ENCODE measurements around the gene SMCO2.

Gene SMCO2

GRCh38 chr12:27455589-27455988, 9.1 kb downstream of the SMCO2 start:
- DNase-seq = no peak

DNA sequence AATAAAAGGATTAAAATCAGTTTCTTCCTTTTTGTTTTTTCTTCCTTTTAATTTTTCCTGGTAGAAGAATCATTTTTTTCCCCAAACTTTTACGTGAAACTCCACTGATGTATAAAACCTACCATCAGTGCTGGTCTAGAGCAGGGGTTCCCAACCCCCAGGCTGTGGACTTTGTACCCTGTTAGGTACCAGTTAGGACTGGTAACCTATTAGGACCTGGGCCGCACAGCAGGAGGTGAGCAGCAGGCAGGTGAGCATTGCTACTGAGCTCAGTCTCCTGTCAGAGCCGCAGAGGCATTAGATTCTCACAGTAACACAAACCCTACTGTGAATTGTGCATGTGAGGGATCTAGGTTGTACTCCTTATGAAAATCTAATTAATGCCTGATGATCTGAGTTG, 10.1 kb downstream of the SMCO2 start:
- DNase-seq = no peak

DNA sequence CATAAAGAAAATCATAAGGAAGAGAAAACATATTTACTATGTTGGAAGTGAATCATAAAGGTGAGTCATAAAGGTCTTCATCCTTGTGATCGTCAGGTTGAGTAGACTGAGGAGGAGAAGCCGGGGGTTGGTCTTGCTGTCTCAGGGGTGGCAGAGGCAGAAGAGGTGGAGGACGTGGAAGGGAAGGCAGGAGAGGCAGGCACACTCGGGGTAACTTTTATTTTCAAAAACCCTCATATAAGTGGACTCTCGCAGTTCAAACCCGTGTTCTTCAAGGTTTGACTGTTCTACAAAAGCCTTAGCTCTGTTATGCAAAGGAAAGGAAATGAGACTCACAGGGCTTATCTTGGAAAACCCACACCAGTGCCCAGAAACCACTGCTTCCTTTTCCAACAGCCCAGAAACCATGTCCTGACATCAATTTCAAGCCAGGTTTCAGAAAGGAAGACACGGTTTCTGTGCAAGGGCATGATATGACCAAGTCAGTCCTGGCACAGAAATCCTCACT, 14.0 kb downstream of the SMCO2 start:
- DNase-seq = no peak

DNA sequence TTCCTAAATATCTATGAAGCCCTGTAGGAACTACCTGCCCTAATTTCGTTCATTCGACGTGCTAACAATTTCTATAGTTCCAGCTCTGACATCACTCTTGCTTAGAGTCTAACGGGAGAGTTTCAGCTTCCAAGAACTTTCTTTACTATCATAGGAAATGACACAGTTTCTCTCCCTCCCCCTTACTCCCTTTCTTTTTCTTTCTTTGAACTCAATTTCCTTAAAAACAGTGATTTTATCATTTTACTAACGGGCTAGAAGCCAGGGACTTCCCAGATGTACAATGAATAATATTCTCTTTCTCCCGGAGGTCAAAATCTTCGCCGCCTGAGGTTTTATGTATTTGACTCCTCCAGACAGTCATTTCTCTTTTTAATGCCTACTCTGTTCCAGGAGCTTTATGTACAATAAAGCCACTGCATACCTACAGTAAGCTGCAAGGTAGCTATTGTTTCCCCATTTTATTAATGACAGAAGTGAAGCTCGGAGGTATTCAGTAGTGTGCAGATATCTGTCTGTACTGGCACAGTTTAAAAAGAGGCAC, 15.7 kb downstream of the SMCO2 start:
- DNase-seq = peak; percentile 18

- no peak for DNase-seq
Measured at GRCh38 chr12:27462851-27463250, 16.3 kb downstream of the SMCO2 start.

DNA sequence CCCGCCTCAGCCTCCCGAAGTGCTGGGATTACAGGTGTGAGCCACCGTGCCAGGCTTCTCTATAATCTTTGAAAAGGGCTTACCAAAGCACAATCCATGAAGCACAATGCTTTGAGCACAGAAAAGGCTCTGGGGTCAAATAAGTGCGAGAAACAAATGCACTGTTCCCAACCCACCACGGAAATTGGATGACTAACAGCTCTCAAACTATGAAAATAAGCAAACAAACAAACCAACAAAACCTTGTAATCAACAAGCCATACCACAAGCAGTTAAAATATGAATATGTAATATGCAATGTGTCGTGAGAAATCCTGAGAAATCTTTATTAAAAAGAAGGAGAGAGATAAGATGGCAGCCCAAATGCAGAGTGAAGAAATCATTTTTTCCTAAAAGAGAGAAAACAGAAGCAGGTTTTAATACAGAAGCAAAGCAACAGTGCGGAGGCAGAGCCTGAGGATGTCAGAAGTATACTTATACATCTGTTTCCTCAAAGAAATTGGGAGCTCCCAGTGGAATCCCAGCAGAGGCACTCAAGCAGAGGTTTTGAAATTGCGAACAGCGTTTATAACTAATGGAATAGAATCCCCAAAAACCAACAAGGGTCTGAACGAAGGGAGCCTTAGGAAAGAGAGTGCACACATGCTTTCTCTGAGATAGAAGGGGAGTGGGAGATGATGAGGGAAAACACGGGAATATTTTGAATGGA, 17.1 kb downstream of the SMCO2 start:
- DNase-seq = no peak

GRCh38 chr12:27464220-27464554, 17.7 kb downstream of the SMCO2 start:
- DNase-seq = no peak

DNA sequence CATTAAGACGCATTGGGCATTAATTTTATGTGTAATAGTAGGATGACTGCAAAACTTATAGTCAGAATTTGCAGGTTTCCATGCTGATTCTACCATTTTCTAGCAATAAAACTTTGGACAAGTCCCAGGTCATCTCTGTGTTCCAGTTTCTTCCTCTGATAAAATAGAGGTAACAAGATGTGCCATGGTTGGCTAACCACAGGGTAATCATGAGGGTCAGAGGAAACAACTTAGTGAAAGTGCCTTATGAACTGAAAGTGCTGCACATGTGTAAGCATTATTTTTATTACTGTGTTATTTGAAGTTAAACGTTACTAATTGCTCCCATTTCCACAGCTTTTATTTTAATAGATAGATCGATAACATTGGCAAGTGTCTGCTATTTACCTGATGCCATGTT, 21.1 kb downstream of the SMCO2 start:
- DNase-seq = no peak

DNA sequence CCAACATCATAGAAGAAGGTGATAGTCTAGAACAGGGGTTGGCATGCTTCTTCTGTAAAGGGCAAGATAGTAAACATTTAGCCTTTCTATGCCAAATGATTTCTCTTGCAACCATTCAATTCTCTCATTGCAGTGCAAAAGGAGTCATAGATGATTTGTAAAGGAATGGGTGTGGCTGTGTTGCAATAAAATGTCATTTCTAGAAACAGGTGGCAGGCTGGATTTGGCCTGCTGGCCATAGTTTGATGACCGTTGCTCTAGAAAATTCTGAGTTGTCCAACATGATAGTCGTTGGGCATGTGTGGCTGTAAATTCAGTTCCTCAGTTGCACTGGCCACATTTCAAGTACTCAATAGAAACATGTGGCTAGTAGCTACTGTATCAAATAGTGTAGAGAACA, 21.7 kb downstream of the SMCO2 start:
- no peak for DNase-seq

GRCh38 chr12:27469176-27469736, 22.7 kb downstream of the SMCO2 start:
- no peak for DNase-seq

GRCh38 chr12:27472604-27473003, 26.1 kb downstream of the SMCO2 start:
- no peak for DNase-seq

- DNase-seq = peak; percentile 65
Measured at GRCh38 chr12:27474344-27474743, 27.8 kb downstream of the SMCO2 start.

- DNase-seq = no peak
Measured at GRCh38 chr12:27477049-27477448, 30.5 kb downstream of the SMCO2 start.

- DNase-seq = no peak
Measured at GRCh38 chr12:27478949-27479348, 32.4 kb downstream of the SMCO2 start.

DNA sequence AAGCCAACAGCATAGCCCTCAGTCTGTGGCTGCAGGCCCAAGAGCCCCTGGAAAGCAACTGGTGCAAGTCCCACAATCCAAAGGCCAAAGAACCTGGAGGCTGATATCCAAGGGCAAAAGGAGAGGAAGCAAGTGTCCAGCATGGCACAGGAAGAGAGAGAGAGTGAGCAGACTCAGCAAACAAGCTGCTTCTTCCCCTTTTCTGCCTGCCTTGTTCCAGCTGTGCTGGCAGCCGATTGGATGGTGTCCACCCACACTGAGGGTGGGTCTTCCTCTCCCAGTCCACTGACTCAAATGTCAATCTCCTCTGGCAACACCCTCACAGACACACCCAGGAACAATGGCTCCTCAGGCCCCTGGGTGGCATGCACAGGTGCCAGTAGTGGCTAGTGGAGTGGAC, 33.5 kb downstream of the SMCO2 start:
- no peak for DNase-seq

- DNase-seq = no peak
Measured at GRCh38 chr12:27486961-27487360, 40.4 kb downstream of the SMCO2 start.

- peak; percentile 11 for DNase-seq
Measured at GRCh38 chr12:27488479-27488878, 41.9 kb downstream of the SMCO2 start.

DNA sequence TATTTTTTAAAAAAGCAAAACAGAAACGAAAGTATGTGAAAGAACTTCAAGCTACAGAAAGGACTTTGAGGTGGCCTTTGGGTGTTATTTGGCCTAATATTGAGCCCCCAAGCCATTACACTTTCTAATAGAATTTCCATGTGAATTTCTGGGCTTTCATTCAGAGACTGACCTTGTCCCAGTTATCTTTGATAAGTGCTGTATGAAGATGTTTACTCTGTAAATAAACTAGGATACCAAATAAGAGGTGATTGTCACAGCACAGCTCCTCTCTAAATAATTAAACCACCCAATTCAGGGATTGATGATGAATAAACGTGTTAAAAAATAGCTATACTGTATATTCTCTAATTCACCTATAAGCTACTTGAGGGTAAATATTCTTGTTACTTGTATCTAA, 44.7 kb downstream of the SMCO2 start:
- DNase-seq = no peak

DNA sequence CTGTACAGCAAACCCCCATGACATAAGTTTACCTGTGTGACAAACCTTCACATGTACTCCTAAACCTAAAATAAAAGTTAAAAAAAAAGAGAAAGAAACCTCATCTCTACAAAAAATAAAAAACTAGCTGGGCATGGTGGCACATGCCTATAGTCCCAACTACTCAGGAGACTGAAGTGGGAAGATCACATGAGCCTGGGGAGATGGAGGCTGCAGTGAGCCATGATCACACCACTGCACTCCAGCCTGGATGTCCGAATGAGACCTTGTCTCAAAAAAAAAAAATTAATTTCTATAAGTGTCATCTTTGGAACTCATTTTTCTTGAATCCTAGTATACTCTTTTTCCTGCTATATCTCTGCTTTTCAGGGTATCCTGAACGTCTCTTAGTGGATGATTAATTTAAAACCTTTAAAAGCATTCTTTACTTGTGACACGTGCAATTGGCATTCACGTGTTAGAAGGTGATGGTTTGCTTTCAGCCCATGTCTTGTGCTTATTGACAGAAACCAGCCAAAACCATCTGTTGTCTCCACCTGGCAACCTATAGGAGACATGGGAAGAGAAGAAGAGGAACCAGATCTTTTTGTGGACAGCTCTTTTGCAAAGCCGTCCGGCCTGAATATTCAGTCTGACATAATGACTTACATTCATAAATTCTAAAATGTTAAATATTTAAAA, 46.9 kb downstream of the SMCO2 start:
- no peak for DNase-seq

DNA sequence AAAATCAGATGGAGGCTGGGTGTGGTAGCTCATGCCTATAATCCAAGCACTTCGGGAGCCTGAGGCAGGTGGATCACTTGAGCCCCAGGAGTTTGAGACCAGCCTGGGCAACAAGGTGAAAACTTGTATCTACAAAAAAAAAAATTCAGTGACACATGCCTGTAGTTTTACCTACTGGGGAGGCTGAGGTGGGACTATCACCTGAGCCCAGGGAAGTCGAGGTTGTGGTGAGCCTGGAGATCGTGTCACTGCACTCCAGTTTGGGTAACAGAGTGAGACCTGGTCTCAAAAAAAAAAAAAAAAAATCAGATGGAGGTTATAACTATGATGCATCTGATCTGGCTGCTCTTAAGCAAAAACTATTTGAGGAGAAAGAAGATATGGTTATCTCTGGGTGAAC, 50.9 kb downstream of the SMCO2 start:
- no peak for DNase-seq

- DNase-seq = no peak
Measured at GRCh38 chr12:27498149-27498548, 51.6 kb downstream of the SMCO2 start.

GRCh38 chr12:27498761-27499160, 52.2 kb downstream of the SMCO2 start:
- DNase-seq = no peak

DNA sequence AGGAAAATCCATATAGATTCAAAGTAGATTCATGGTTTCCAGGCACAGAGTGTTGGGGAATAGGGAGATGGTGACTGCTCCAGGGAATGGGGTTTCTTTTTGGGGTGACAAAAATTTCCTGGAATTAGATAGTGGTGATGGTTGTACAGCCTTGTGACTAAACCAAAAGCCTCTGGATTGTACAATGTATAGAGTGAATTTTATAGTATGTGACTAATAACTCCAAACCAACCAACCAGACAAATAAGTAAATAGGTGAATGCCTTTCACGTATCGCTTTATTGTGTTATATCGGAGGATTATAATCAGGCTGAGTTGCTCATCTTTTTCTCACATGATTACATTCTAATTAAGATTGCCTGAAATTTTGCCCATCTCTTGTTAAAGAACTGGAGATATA, 52.8 kb downstream of the SMCO2 start:
- DNase-seq = no peak

DNA sequence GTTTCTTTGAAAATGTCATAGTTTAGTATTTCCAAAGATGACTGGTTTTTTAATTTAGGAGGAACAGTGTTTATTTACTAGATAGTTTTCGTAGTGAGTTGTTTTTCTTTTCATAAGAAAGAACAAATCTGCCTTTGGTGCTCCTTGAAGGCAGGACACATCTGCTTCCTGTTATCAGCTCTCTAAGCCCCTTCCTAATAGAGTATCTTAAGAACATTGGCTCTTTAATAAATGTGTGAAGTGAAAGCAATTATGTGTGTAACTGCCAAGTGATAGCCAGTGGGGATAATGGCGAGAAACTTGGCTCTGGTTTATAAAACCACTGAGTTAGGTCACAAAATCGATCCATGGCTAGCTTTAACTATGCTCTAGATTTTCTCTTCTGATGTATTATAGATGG, 54.0 kb downstream of the SMCO2 start:
- no peak for DNase-seq

Measured in kidney glomerular epithelial cell (primary cell).